ENCODE data around the gene ABHD8.
A peak's percentile ranks its signal among the peaks of the same experiment; 100 is the strongest.

Gene ABHD8

GRCh38 chr19:17340302-17340870 lies 37.2 kb upstream of the ABHD8 start:
- no peaks in the 10 kb centered on the region for H3K27me3 ChIP-seq (ENCODE audit: insufficient read depth, low read length)
- H3K9me3 ChIP-seq (ENCODE audit: insufficient read depth, low read depth, low read length) = no peaks in the 10 kb centered on the region
- H3K4me1 ChIP-seq (ENCODE audit: insufficient read depth, low read length) = peaks cover 3% of the 10 kb centered on the region; the same call in 1 of the 2 replicates
- no peak overlapping the region for H3K9ac ChIP-seq (ENCODE audit: low read depth, low read length)
- H3K27ac ChIP-seq (ENCODE audit: low read length) = no peak overlapping the region
- H3K4me3 ChIP-seq (ENCODE audit: low read length) = peak overlapping the region; percentile 50; the same call in 1 of the 2 replicates
- H3K36me3 ChIP-seq (ENCODE audit: insufficient read depth, low read depth, low read length) = peaks cover 16% of the 10 kb centered on the region; the same call in 1 of the 2 replicates

- peaks cover 3% of the 10 kb centered on the region; the same call in 1 of the 2 replicates for H3K4me1 ChIP-seq (ENCODE audit: insufficient read depth, low read length)
- H3K9me3 ChIP-seq (ENCODE audit: insufficient read depth, low read depth, low read length) = no peaks in the 10 kb centered on the region
- H3K9ac ChIP-seq (ENCODE audit: low read depth, low read length) = no peak overlapping the region
- no peak overlapping the region for H3K27ac ChIP-seq (ENCODE audit: low read length)
- H3K27me3 ChIP-seq (ENCODE audit: insufficient read depth, low read length) = no peaks in the 10 kb centered on the region
- H3K4me3 ChIP-seq (ENCODE audit: low read length) = 0 out of 2 replicates have a peak overlapping the region, but pooled peaks have one; percentile 94
- H3K36me3 ChIP-seq (ENCODE audit: insufficient read depth, low read depth, low read length) = peaks cover 16% of the 10 kb centered on the region; the same call in 1 of the 2 replicates
These were observed 36.0 kb upstream of the ABHD8 start for GRCh38 chr19:17339088-17339741.

GRCh38 chr19:17338433-17339078 lies 35.3 kb upstream of the ABHD8 start:
- peaks cover 5% of the 10 kb centered on the region; the same call in 1 of the 2 replicates for H3K4me1 ChIP-seq (ENCODE audit: insufficient read depth, low read length)
- no peaks in the 10 kb centered on the region for H3K27me3 ChIP-seq (ENCODE audit: insufficient read depth, low read length)
- no peak overlapping the region for H3K27ac ChIP-seq (ENCODE audit: low read length)
- peak overlapping the region; percentile 85; the same call in 1 of the 2 replicates for H3K9ac ChIP-seq (ENCODE audit: low read depth, low read length)
- H3K4me3 ChIP-seq (ENCODE audit: low read length) = peak overlapping the region; percentile 94
- H3K9me3 ChIP-seq (ENCODE audit: insufficient read depth, low read depth, low read length) = no peaks in the 10 kb centered on the region
- H3K36me3 ChIP-seq (ENCODE audit: insufficient read depth, low read depth, low read length) = peaks cover 16% of the 10 kb centered on the region; the same call in 1 of the 2 replicates

- H3K4me3 ChIP-seq (ENCODE audit: low read length) = peak overlapping the region; percentile 94
These were observed 34.6 kb upstream of the ABHD8 start for GRCh38 chr19:17337675-17338432.

GRCh38 chr19:17336872-17337674 lies 33.8 kb upstream of the ABHD8 start, which contains the start of gene GTPBP3:
Gene GTPBP3 (plus strand): TSS chr19:17337553. CDS start chr19:17337612, 59 bp downstream.
- Histone ChIP-seq H3K36me3 (ENCODE audit: insufficient read depth, low read depth, low read length) (peaks cover 10% of the 10 kb centered on the region; the same call in 1 of the 2 replicates), H3K9me3 (ENCODE audit: insufficient read depth, low read depth, low read length) (no peaks in the 10 kb centered on the region), H3K4me1 (ENCODE audit: insufficient read depth, low read length) (peaks cover 5% of the 10 kb centered on the region; the same call in 1 of the 2 replicates), H3K4me3 (ENCODE audit: low read length) (peak within 1 kb of the TSS; percentile 94), H3K27ac (ENCODE audit: low read length) (peak within 1 kb of the TSS; percentile 84), H3K27me3 (ENCODE audit: insufficient read depth, low read length) (no peaks in the 10 kb centered on the region), H3K9ac (ENCODE audit: low read depth, low read length) (peak within 1 kb of the TSS; percentile 94)

More at GRCh38 chr19:17337675-17338432, 34.6 kb upstream of the ABHD8 start:
- H3K9ac ChIP-seq (ENCODE audit: low read depth, low read length) = peak overlapping the region; percentile 85; the same call in 1 of the 2 replicates
- H3K36me3 ChIP-seq (ENCODE audit: insufficient read depth, low read depth, low read length) = peaks cover 16% of the 10 kb centered on the region; the same call in 1 of the 2 replicates
- H3K4me1 ChIP-seq (ENCODE audit: insufficient read depth, low read length) = peaks cover 5% of the 10 kb centered on the region; the same call in 1 of the 2 replicates
- no peaks in the 10 kb centered on the region for H3K27me3 ChIP-seq (ENCODE audit: insufficient read depth, low read length)
- no peaks in the 10 kb centered on the region for H3K9me3 ChIP-seq (ENCODE audit: insufficient read depth, low read depth, low read length)
- H3K27ac ChIP-seq (ENCODE audit: low read length) = no peak overlapping the region

GRCh38 chr19:17335575-17335974 lies 32.4 kb upstream of the ABHD8 start:
- peak overlapping the region; percentile 78; the same call in 1 of the 2 replicates for H3K4me3 ChIP-seq (ENCODE audit: low read length)
- peaks cover 2% of the 10 kb centered on the region; the same call in 1 of the 2 replicates for H3K4me1 ChIP-seq (ENCODE audit: insufficient read depth, low read length)
- H3K9ac ChIP-seq (ENCODE audit: low read depth, low read length) = no peak overlapping the region
- no peaks in the 10 kb centered on the region for H3K36me3 ChIP-seq (ENCODE audit: insufficient read depth, low read depth, low read length)
- no peaks in the 10 kb centered on the region for H3K9me3 ChIP-seq (ENCODE audit: insufficient read depth, low read depth, low read length)
- H3K27ac ChIP-seq (ENCODE audit: low read length) = no peak overlapping the region
- no peaks in the 10 kb centered on the region for H3K27me3 ChIP-seq (ENCODE audit: insufficient read depth, low read length)

- H3K27ac ChIP-seq (ENCODE audit: low read length) = no peak within 1 kb of the TSS
- H3K9ac ChIP-seq (ENCODE audit: low read depth, low read length) = peak within 1 kb of the TSS; percentile 88; the same call in 1 of the 2 replicates
- H3K36me3 ChIP-seq (ENCODE audit: insufficient read depth, low read depth, low read length) = no peaks in the 10 kb centered on the region
- no peaks in the 10 kb centered on the region; the same call in 1 of the 2 replicates for H3K27me3 ChIP-seq (ENCODE audit: insufficient read depth, low read length)
- peak within 1 kb of the TSS; percentile 78 for H3K4me3 ChIP-seq (ENCODE audit: low read length)
- peaks cover 2% of the 10 kb centered on the region; the same call in 1 of the 2 replicates for H3K4me1 ChIP-seq (ENCODE audit: insufficient read depth, low read length)
- no peaks in the 10 kb centered on the region for H3K9me3 ChIP-seq (ENCODE audit: insufficient read depth, low read depth, low read length)
These were observed 31.5 kb upstream of the ABHD8 start, which contains the start of gene ANO8 for GRCh38 chr19:17334414-17335409. Gene ANO8 (minus strand): TSS chr19:17334855. CDS start chr19:17334670, 185 bp downstream.

GRCh38 chr19:17333611-17334413 lies 30.6 kb upstream of the ABHD8 start:
- peak overlapping the region; percentile 88; the same call in 1 of the 2 replicates for H3K9ac ChIP-seq (ENCODE audit: low read depth, low read length)
- H3K4me1 ChIP-seq (ENCODE audit: insufficient read depth, low read length) = peaks cover 2% of the 10 kb centered on the region; the same call in 1 of the 2 replicates
- peak overlapping the region; percentile 78 for H3K4me3 ChIP-seq (ENCODE audit: low read length)
- no peaks in the 10 kb centered on the region for H3K36me3 ChIP-seq (ENCODE audit: insufficient read depth, low read depth, low read length)
- no peak overlapping the region for H3K27ac ChIP-seq (ENCODE audit: low read length)
- peaks cover 5% of the 10 kb centered on the region; the same call in 1 of the 2 replicates for H3K27me3 ChIP-seq (ENCODE audit: insufficient read depth, low read length)
- H3K9me3 ChIP-seq (ENCODE audit: insufficient read depth, low read depth, low read length) = no peaks in the 10 kb centered on the region

All from iPS-20b (cell line).